HG02610 (cell line): ENCODE measurements around the gene ZC3H7A.
"Not testable (repeated sequence)": the region's sequence is repeated elsewhere in the genome, so short reads cannot be mapped to it uniquely, and the experiment has no call there.

Experiments used
- ATAC-seq: cut with Tn5 transposase; IDR thresholded peaks from one replicate; pipeline ENCODE4 v1.9.1; 2021; ENCODE audit warnings: mild to moderate bottlenecking, moderate library complexity; ENCODE audit not compliant: unreplicated experiment

ZC3H7A gene

GRCh38 chr16:11800382-11800718 is 3.3 kb upstream of the ZC3H7A start:
- no peak for ATAC-seq

DNA sequence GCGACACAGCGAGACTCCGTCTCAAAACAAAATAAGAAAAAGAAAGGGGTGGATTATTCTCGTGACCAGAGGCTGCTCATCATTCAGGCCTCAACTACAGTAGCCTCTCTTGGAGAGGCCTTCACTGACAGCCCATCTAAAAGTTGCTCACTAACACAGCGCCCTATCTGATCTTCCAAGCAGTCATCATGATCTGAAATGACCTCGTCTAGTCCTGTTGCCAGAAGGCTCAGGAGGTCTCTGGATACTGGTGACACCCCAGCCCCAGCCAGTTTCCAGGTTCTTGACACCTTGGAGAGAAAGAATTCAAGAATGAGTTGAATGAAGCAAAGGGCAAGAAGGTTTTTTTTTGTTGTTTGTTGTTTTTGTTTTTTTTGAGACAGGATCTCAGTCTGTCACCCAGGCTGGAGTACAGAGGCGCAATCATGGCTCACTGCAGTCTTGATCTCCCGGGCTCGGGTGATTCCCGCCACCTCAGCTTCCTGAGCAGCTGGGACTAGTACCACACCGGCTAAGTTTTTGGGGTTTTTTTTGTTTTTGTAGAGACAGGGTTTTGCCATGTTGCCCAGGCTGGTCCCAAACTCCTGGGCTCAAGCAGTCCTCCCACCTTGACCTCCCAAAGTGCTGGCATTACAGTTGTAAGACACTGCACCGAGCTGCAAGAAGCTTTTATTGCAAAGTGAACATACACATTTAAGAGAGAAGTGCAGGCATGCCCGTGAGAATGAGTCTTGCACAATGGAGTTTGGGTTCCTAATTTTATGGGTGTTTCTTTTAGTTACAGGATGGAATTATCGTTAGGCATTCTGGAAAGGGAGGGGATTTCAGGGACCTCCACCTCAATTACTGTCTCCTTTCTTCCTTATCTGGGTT is 2.7 kb upstream of the ZC3H7A start:
- no peak for ATAC-seq

DNA sequence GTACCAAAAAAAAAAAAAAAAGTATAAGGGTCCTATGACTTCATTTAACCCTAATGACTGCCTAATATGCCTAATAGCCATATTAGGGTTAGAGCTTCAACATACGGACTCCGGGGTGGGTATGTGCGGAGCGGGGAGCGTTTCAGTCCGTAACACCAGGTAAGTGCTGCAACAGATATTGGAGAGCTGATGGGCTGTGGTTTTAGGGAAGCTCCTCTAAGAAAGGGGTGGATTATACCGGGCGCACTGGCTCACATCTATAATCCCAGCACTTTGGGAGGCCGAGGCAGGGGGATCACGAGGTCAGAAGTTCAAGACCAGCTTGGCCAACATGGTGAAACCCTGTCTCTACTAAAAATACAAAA is 1.9 kb upstream of the ZC3H7A start:
- ATAC-seq: no peak

GRCh38 chr16:11797957-11798299 is 870 bp upstream of the ZC3H7A start:
- ATAC-seq: no peak

DNA sequence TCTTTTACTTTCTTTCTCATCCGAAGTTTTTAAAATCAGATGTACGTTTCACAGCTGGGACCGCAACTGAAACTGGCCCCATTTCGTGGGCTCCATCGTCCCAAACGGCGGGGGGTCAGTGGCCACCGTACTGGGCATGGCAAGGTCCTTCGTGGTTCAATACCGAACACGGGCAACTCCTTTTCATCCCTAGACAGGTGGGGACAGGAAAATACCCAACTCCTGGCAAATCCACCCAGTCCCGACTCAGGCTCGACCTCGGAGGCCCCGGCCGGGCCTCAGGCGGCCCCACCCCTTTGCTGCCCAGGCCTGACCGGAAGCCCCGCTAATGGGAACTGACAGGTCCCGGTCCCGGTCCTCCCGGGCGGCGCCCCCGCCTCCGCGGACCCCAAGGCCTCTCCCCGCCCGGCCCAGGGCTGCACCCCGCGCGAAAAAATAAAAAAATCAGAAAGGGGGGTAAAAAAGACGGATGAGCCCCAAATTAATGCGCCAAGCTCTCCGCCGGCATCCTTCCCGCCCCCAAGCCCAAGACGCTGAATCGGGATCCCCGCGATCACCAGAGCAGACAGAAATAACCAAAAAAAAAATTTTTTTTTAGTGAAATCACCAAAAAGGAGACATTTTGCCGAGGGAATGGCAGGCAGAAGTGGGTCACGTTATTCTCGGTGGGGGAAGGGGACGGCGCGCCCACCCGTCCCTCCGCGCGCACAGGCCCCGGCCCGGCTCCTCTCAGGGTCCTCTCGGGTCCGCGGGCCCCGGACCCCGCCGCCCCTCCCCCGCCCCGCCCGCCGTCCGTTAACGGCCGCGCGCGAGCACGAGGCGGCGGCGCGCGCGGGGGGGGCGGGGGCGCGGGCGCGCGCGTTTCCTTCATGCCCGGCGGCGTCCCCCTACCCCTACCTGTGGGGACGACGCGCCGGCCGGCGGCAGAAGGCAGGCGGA is 562 bp downstream of the ZC3H7A start:
- no peak for ATAC-seq

DNA sequence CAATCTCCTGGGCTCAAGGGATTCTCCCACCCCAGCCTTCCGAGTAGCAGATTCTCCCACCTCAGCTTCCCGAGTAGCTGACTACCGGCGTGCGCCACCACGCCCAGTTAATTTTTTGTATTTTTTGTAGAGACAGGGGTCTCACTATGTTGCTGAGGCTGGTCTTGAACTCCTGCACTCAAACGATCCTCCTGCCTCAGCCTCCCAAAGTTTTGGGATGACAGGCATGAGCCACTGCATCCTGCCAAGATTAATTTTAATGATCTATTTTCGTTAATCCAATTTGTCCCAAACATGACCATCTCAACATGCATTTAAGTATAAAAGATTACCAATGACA is 1.2 kb downstream of the ZC3H7A start:
- ATAC-seq: no peak

DNA sequence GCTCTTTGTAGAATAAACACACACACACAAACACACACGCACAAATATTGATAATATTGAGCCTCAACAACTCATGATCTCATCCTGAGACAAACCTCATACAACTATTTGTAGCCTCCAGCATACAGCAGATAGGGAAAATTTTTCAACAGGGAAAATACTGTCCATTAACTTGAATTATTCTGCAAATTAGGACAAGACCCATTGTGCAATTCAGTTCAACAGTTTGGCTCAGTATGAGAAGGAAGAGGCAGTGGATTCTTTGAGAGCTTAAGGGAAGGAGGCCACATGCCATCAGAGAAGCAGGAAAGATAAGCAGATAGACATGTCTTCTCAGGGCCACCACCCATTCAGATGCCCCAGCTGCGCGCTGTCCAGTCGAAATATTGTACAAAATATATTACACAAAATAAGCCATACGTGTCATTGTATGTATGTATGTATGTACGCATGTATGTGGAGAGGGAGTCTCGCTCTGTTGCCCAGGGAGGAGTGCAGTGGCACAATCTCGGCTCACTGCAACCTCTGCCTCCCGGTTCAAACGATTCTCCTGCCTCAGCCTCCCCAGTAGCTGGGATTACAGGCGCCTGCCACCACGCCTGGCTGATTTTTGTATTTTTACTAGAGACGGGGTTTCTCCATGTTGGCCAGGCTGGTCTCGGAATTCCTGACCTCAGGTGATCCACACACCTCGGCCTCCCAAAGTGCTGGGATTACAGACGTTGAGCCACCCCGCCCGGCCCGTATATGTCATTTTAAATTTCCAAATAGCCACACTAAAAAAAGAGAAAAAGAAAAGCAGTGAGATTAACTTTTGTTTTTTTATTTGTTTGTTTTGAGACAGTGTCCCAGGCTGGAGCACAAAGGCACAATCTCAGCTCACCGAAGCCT is 1.8 kb downstream of the ZC3H7A start:
- ATAC-seq: no peak

DNA sequence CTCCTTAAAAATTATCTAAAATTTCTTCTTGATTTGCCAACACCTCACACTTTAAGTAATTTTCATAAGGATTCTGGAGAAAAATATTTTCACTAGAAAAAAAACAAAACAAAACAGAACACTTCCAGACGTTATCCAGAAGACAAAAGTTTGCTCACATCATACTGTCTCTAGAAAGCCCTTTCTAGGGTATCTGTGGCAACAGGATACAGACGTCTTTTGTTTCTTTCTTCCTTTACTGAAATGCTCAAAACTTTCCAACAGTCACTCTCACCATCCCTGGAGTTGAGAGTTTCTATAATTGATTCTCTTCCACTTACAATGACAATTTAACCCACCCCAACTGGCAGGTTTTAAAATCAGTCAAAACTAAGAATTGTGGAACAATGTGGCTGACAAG is 2.6 kb downstream of the ZC3H7A start:
- no peak for ATAC-seq

GRCh38 chr16:11793840-11794239 is 3.2 kb downstream of the ZC3H7A start:
- ATAC-seq: no peak

- no peak for ATAC-seq
Observed at GRCh38 chr16:11792410-11793241, 4.4 kb downstream of the ZC3H7A start.

DNA sequence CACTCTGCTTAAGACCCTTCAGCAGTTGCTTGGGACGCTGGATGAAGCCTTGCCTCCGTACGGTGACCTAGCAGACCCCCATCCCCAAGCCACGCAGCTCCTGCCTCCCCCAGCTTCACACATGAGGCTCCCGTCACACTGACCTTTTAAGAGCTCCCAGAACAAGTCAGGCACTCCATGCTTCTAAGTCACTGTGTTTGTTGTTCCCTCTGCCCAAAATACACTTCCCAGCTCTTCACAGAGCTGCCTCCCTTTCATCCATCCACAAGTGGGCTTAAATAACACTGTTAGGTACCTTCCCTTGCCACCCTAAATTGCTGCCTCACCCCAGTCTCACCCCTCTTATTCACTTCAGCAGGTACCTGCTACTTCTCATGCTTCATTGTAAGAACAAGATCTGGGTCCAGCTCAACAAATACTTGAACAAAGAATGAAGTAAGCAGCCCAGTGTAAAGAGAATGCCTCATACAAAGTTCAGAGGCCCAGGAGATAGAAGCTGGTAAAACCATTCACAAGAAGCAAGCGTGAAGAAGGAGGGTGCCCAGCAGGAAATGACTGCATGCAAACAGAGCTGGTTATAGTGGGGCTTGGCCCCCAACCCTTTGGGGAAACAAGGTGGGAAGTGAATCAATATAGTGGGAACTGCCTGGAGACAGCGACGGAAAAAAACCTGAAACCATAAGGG is 5.8 kb downstream of the ZC3H7A start:
- no peak for ATAC-seq

- no peak for ATAC-seq
Observed at GRCh38 chr16:11788914-11789313, 8.1 kb downstream of the ZC3H7A start.

- not testable (repeated sequence) for ATAC-seq
Observed at GRCh38 chr16:11784980-11785599, 12.0 kb downstream of the ZC3H7A start.

DNA sequence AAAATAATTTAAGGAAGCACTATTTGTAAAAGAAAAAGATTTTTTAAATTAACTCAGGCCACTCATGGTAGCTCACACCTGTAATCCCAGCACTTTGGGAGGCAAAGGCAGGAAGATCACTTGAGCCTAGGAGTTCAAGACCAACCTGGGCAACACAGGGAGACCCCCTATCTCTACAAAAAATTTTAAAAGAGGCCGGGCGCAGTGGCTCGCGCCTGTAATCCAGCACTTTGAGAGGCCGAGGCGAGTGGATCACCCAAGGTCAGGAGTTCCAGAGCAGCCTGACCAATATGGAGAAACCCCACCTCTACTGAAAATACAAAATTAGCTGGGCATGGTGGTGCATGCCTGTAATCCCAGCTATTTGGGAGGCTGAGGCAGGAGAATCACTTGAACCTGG is 12.7 kb downstream of the ZC3H7A start:
- ATAC-seq: not testable (repeated sequence)

DNA sequence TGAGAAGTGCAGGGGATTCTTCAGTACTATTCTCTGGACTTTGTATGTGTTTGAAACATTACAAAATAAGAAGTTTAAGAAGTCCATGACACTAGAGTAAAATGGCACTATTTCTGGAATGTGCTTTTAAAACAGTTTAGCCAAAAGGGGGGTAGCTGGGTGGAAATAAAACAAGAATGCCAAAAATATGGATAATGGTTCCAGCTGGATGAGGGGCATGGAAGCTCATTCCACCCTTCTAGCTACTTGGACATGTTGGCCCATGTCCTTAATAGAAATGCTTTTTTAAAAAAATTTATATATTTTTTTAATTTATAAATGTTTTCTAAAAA is 13.1 kb downstream of the ZC3H7A start:
- no peak for ATAC-seq

DNA sequence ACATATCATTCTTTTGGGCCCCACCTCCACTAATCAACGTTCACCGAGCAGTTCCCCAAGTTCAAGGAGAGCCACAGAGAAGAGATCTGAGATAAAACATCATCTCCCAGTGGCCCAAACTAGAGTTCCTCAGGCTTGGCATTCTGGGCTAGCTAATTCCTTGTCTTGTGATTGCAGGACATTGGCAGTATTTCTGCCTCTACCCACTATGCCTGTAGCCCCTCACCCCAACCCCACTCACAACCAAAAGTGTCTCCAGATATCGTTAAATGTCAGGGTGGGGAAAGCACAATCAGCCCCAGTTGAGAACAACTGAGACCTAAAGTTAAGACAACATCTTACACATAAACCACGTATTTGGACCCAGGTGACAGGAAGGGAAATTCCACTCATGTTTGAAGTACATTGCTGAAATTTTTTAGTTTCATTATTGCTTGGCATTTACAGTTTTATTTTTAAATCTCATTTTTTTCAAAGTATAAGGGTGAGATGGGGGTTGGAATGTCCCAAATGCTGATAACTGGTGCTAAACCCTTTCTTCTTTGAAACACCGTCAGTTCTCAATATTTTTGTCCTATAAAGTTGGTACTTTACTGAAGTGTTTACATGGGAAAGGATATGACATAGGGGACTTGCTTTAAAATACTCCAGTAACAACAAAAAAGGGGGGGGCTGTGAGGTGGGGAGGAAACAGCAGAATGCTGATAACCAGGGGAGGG is 13.6 kb downstream of the ZC3H7A start:
- ATAC-seq: peak; percentile 59

DNA sequence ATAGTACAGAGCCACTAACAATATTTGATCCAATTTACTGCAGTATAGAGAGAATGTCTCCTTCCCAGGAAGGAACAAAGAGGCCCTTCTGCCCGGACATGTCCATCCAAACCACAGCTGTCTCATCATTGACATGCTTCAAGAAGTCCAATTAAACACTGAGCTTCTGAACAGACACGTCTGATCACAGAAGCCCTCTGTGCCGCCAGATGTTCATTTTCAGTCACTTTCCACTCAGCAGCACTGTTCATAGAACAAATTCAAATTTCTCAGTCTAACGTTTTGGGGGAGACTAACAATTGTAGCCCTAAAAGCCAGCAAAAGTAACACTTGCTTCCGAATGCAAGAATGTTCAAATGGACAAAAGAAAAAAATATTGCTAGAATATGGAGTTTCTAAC is 15.3 kb downstream of the ZC3H7A start:
- ATAC-seq: no peak

GRCh38 chr16:11780991-11781680 is 15.9 kb downstream of the ZC3H7A start:
- ATAC-seq: no peak
